Loucy (cell line): Measurements from ENCODE around the gene NELFCD.

Experiments used
- H2AFZ ChIP-seq: fragments of 200-600 bp; sonication (generic); 2 replicates; pipeline ENCODE4 v1.6.0; 2016; ENCODE audit warnings: antibody characterized with exemption, mild to moderate bottlenecking, low read length, moderate library complexity
- H3F3A ChIP-seq: fragments of 200-600 bp; 2 replicates; pipeline ENCODE4 v1.6.0; 2016; ENCODE audit warnings: antibody characterized with exemption, low read depth, mild to moderate bottlenecking
- H3K27me3 ChIP-seq: fragments of 200-600 bp; sonication (generic); 2 replicates; pipeline ENCODE4 v1.6.1; 2014; ENCODE audit warnings: low read length, mild to moderate bottlenecking; ENCODE audit not compliant: insufficient read depth, poor library complexity, severe bottlenecking
- H3K36me3 ChIP-seq: fragments of 200-600 bp; sonication (generic); 2 replicates; pipeline ENCODE4 v1.6.1; 2016; ENCODE audit warnings: low read length; ENCODE audit not compliant: insufficient read depth
- H3K4me1 ChIP-seq: fragments of 200-600 bp; sonication (generic); 2 replicates; pipeline ENCODE4 v1.5.1; 2014; ENCODE audit warnings: low read length, mild to moderate bottlenecking; ENCODE audit not compliant: insufficient read depth, poor library complexity, severe bottlenecking
- H3K4me2 ChIP-seq: fragments of 200-600 bp; sonication (generic); 2 replicates; pipeline ENCODE4 v1.6.0; 2014; ENCODE audit warnings: antibody characterized with exemption, low read length, low read depth, mild to moderate bottlenecking; ENCODE audit not compliant: poor library complexity, severe bottlenecking
- H3K4me3 ChIP-seq: fragments of 200-600 bp; sonication (generic); 2 replicates; pipeline ENCODE4 v1.5.1; 2014; ENCODE audit warnings: low read length, mild to moderate bottlenecking, mixed read lengths; ENCODE audit not compliant: poor library complexity, severe bottlenecking
- H3K79me2 ChIP-seq: fragments of 200-600 bp; sonication (generic); 2 replicates; pipeline ENCODE4 v1.6.1; 2014; ENCODE audit warnings: low read length; ENCODE audit not compliant: insufficient read depth
- H3K9ac ChIP-seq: fragments of 200-600 bp; sonication (generic); 2 replicates; pipeline ENCODE4 v1.6.0; 2014; ENCODE audit warnings: mild to moderate bottlenecking, low read depth, low read length, moderate library complexity; ENCODE audit not compliant: poor library complexity, severe bottlenecking
- H3K9me2 ChIP-seq: fragments of 200-600 bp; sonication (generic); replicated peaks from 2 replicates; pipeline ENCODE4 v1.6.1; 2016; ENCODE audit warnings: low read depth, low read length, mixed read lengths
- H3K9me3 ChIP-seq: fragments of 200-600 bp; sonication (generic); 2 replicates; pipeline ENCODE4 v1.6.1; 2014; ENCODE audit warnings: mild to moderate bottlenecking, antibody characterized with exemption, low read length, low read depth; ENCODE audit not compliant: insufficient read depth
- H4K20me1 ChIP-seq: fragments of 200-600 bp; sonication (generic); 2 replicates; pipeline ENCODE4 v1.6.0; 2014; ENCODE audit warnings: antibody characterized with exemption, low read length, mild to moderate bottlenecking; ENCODE audit not compliant: insufficient read depth, poor library complexity, severe bottlenecking
- CTCF ChIP-seq: fragments of 200-600 bp; sonication (generic); conservative IDR thresholded peaks from 2 replicates; pipeline ENCODE4 v1.5.1; 2014; ENCODE audit warnings: mild to moderate bottlenecking, antibody characterized with exemption, low read length
- EZH2phosphoT487 ChIP-seq: fragments of 200-600 bp; IDR thresholded peaks from 2 replicates; pipeline ENCODE4 v1.6.1; 2018; ENCODE audit warnings: antibody characterized with exemption, mild to moderate bottlenecking, moderate library complexity, borderline replicate concordance

The NELFCD gene

GRCh38 chr20:58938541-58938940, 42.5 kb upstream of the NELFCD start:
- H2AFZ ChIP-seq: no peak overlapping the region
- no peaks in the 10 kb centered on the region for H3K27me3 ChIP-seq
- no peak overlapping the region for H3K4me3 ChIP-seq
- no peak overlapping the region for H3K9ac ChIP-seq
- no peaks in the 10 kb centered on the region for H4K20me1 ChIP-seq
- no peaks in the 10 kb centered on the region for H3K9me2 ChIP-seq
- no peaks in the 10 kb centered on the region for H3F3A ChIP-seq
- H3K4me2 ChIP-seq: no peak overlapping the region
- H3K4me1 ChIP-seq: no peaks in the 10 kb centered on the region
- H3K36me3 ChIP-seq: no peaks in the 10 kb centered on the region
- no peaks in the 10 kb centered on the region for H3K9me3 ChIP-seq
- no peaks in the 10 kb centered on the region for H3K79me2 ChIP-seq
- TF ChIP-seq EZH2phosphoT487 (no peak), CTCF (no peak)

GRCh38 chr20:58941471-58941870, 39.6 kb upstream of the NELFCD start:
- H3K9me2 ChIP-seq: no peaks in the 10 kb centered on the region

GRCh38 chr20:58942549-58942948, 38.5 kb upstream of the NELFCD start:
- H2AFZ ChIP-seq: no peak overlapping the region
- no peak overlapping the region for H3K9ac ChIP-seq
- H3K27me3 ChIP-seq: no peaks in the 10 kb centered on the region
- H3K9me3 ChIP-seq: no peaks in the 10 kb centered on the region
- H3F3A ChIP-seq: no peaks in the 10 kb centered on the region
- no peaks in the 10 kb centered on the region for H3K9me2 ChIP-seq
- no peaks in the 10 kb centered on the region for H3K36me3 ChIP-seq
- no peaks in the 10 kb centered on the region for H4K20me1 ChIP-seq
- TF ChIP-seq CTCF: no peak
- H3K4me1 ChIP-seq: no peaks in the 10 kb centered on the region
- H3K4me2 ChIP-seq: no peak overlapping the region
- H3K79me2 ChIP-seq: no peaks in the 10 kb centered on the region
- H3K4me3 ChIP-seq: no peak overlapping the region

More at GRCh38 chr20:58941471-58941870, 39.6 kb upstream of the NELFCD start:
- H3K4me1 ChIP-seq: no peaks in the 10 kb centered on the region
- TF ChIP-seq EZH2phosphoT487: no peak
- no peak for TF ChIP-seq CTCF
- H4K20me1 ChIP-seq: no peaks in the 10 kb centered on the region
- H3K9ac ChIP-seq: no peak overlapping the region
- no peaks in the 10 kb centered on the region for H3K36me3 ChIP-seq
- H2AFZ ChIP-seq: no peak overlapping the region
- H3F3A ChIP-seq: no peaks in the 10 kb centered on the region
- H3K79me2 ChIP-seq: no peaks in the 10 kb centered on the region
- no peaks in the 10 kb centered on the region for H3K27me3 ChIP-seq
- no peaks in the 10 kb centered on the region for H3K9me3 ChIP-seq
- H3K4me3 ChIP-seq: no peak overlapping the region
- H3K4me2 ChIP-seq: no peak overlapping the region
